T-helper 1 cell treated with Interleukin-12 subunit alpha and Interleukin-12 subunit beta and Interleukin-4 antibody, amounts not matched to agents 30 μg/mL and 1 μg/mL, for 36 hours (primary cell): ENCODE measurements around the gene MRPL42.
"Not testable (repeated sequence)": the region's sequence is repeated elsewhere in the genome, so short reads cannot be mapped to it uniquely, and the experiment has no call there.

Experiments
- H3K27ac Mint-ChIP-seq: one replicate; pipeline ENCODE4 v1.8.0; 2021; ENCODE audit warnings: mild to moderate bottlenecking, mixed read lengths
- H3K27me3 Mint-ChIP-seq: one replicate; pipeline ENCODE4 v1.8.0; 2021; ENCODE audit warnings: low read depth, mixed read lengths
- H3K36me3 Mint-ChIP-seq: one replicate; pipeline ENCODE4 v1.8.0; 2021; ENCODE audit warnings: low read depth, mixed read lengths
- H3K4me1 Mint-ChIP-seq: one replicate; pipeline ENCODE4 v1.8.0; 2021; ENCODE audit warnings: low read depth, mixed read lengths
- H3K4me3 Mint-ChIP-seq: one replicate; pipeline ENCODE4 v1.8.0; 2021; ENCODE audit warnings: mild to moderate bottlenecking, moderate library complexity, mixed read lengths
- H3K9me3 Mint-ChIP-seq: one replicate; pipeline ENCODE4 v1.8.0; 2021; ENCODE audit warnings: mixed read lengths

Gene MRPL42

DNA sequence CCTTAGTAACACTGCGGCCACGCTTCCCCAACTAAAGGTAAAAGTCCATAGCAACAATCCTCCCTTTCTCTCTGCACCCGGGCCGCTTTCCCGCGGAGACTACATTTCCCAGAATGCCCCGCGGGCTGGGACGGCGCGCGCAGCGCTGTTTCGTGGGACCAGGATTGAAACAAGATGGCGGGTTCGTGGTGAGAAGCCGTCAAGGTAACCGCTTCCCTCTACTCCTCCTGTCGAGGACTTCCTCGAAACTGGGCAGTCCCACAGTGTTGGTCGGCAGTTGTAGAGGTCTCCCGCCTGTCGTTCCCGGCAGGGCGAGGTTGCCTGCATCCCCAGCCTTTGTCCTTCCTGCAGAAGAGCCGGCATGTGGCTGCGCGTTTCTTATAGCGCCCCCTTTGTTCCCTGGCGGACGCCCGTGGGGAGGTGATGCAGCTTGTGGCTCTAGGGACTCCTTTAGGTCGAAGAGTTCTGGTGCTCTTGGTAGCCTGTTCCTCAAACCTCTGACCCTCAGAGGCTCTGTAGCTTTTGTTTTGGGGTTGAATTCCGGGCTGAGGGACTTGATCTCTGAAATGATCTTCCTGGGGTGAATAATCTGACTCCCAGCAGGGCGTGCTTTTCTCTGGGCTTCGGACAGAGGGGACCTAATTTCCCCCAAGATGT is at the start of gene MRPL42:
TSS of gene MRPL42 (plus strand) at position 164 of the 657 bp plus-strand sequence. CDS start 1,772 bp downstream, outside the sequence.
- peaks cover 15% of the 10 kb centered on the region for H3K36me3 Mint-ChIP-seq
- peak within 1 kb of the TSS; percentile 96 for H3K27ac Mint-ChIP-seq
- H3K9me3 Mint-ChIP-seq, result no peaks in the 10 kb centered on the region
- H3K4me3 Mint-ChIP-seq, result peak within 1 kb of the TSS; percentile 89
- no peaks in the 10 kb centered on the region for H3K27me3 Mint-ChIP-seq
- H3K4me1 Mint-ChIP-seq, result peaks cover 31% of the 10 kb centered on the region

DNA sequence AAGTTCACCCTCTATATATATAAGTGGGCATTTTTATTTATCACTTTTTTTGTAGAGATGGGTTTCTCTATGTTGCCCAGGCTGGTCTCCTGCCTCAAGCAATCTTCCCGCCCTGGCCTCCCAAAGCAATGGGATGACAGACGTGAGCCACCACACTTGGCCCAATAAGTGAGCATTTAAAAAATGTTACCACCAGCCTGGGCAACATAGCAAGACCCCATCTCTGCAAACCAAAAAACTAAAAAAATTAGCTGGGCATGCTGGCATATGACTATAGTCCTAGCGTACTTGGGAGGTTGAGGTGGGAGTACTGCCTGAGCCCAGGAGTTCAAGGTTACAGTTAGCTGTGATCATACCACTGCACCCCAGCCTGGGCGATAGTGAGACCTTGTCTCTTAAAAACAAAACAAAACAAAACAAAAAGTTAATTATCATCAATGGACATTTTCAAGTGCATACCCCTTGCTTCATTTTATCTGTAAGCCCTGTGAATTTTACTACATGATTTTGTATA is 49.3 kb upstream of the MRPL42 start:
- H3K36me3 Mint-ChIP-seq, result peaks cover 9% of the 10 kb centered on the region
- H3K4me1 Mint-ChIP-seq, result peaks cover 57% of the 10 kb centered on the region
- no peak overlapping the region for H3K4me3 Mint-ChIP-seq
- no peaks in the 10 kb centered on the region for H3K9me3 Mint-ChIP-seq
- H3K27me3 Mint-ChIP-seq, result no peaks in the 10 kb centered on the region
- no peak overlapping the region for H3K27ac Mint-ChIP-seq

DNA sequence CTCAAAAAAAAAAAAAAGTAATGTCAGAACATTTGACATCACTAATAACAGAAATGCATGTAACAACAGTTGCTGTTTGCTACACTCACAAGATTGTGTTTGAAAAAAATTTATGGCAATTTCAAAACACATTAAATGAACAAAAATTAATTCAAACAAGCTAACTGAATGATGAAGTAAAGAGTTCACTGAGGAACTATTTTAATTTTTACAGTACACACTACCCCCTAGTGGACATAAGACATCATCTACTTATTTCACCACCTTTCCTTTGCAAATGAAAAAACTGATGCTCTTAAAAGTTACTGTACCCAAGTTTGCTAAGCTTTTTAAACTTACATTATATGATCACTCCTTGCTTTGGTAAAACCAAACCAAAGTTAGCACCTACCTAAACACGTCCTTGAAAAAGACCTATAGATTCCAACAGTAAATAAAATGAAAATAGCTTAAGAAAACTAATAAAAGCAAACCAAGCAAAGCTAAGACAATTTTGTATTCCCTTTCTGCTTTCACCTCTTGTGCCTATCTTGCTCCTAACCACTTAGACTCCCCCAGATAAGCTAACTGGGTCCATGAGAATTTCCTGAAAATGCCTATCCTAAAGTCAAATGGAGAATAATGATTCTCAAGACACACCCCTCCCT is 47.8 kb upstream of the MRPL42 start:
- Mint-ChIP-seq H3K4me3 (no peak overlapping the region), H3K9me3 (no peaks in the 10 kb centered on the region), H3K4me1 (peaks cover 58% of the 10 kb centered on the region), H3K36me3 (peaks cover 2% of the 10 kb centered on the region), H3K27me3 (no peaks in the 10 kb centered on the region), H3K27ac (no peak overlapping the region)

DNA sequence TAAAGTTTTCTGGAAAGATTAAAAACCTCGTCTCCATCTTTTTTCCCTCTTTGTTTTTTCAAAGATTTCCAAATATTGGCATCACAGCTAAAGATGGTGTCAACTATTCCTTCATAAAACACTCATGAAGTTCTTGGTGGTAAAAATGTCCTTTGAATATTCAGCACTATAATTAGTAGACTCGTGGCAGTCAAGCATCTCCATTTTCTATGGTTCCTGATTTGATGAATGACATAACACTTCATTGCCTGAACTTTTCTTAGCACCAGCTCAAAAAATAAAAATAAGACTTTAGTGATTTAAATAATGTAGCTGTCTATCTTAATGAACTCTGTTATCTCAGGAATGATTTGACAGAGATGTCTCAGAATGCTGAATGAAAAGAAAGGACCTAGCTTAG is 45.3 kb upstream of the MRPL42 start:
- no peaks in the 10 kb centered on the region for H3K27me3 Mint-ChIP-seq
- no peak overlapping the region for H3K4me3 Mint-ChIP-seq
- H3K36me3 Mint-ChIP-seq, result no peaks in the 10 kb centered on the region
- H3K4me1 Mint-ChIP-seq, result peaks cover 58% of the 10 kb centered on the region
- H3K9me3 Mint-ChIP-seq, result no peaks in the 10 kb centered on the region
- no peak overlapping the region for H3K27ac Mint-ChIP-seq

DNA sequence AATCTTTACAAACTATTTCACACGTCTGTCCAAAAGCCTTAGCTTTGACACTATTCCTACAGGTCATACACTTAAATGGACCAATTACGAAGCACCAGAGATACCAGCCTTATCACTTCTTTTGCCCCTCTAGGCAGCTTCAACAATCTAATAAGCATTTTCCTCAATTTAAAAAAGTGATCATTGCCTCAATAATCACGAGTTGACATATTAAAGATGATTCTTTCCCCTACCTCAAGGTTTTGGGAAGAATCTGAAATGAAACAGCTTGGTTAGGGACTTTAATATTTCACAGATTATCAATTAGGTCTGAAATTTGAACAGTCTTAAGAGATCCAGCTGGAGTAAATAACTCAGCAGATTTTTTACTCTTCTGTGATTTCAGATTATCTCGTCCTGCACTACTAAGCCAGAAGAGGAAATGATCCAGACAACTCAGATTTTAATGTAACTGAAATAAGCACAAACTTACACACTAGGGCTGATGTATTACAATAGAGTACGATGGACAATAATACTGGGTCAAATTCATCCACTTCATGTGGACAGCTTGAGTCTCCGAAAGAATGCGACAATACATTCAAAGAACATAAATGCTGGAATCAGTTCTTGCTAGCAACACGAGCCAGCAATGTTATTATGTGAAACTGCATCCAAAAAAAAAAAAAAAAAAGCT is 41.4 kb upstream of the MRPL42 start:
- peaks cover 56% of the 10 kb centered on the region for H3K4me1 Mint-ChIP-seq
- H3K9me3 Mint-ChIP-seq, result no peaks in the 10 kb centered on the region
- no peak overlapping the region for H3K27ac Mint-ChIP-seq

DNA sequence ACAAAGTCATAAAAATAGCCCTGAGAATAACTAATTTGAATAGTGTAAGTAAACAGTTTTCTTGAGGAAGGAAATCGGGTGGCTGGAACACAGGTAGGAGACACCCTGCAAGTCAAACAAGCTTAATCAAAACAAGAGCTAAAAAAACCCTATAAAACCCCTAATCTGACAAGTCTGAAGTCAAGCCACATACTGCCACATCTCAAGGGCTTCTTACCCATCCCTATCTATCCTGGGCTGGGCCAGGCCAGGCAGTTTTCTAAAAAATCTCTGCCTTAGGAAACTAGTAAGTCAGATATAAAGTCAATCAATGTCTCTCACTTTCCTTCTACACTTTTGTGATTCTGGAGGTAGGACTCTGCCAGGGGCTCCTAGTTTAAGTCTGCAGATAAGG is 40.9 kb upstream of the MRPL42 start:
- no peak overlapping the region for H3K27ac Mint-ChIP-seq
- H3K36me3 Mint-ChIP-seq, result no peaks in the 10 kb centered on the region
- no peaks in the 10 kb centered on the region for H3K27me3 Mint-ChIP-seq
- no peak overlapping the region for H3K4me3 Mint-ChIP-seq
- peaks cover 56% of the 10 kb centered on the region for H3K4me1 Mint-ChIP-seq
- H3K9me3 Mint-ChIP-seq, result no peaks in the 10 kb centered on the region

More for the DNA sequence above, 41.4 kb upstream of the MRPL42 start:
- Mint-ChIP-seq H3K27me3 (no peaks in the 10 kb centered on the region), H3K4me3 (no peak overlapping the region), H3K36me3 (no peaks in the 10 kb centered on the region)

DNA sequence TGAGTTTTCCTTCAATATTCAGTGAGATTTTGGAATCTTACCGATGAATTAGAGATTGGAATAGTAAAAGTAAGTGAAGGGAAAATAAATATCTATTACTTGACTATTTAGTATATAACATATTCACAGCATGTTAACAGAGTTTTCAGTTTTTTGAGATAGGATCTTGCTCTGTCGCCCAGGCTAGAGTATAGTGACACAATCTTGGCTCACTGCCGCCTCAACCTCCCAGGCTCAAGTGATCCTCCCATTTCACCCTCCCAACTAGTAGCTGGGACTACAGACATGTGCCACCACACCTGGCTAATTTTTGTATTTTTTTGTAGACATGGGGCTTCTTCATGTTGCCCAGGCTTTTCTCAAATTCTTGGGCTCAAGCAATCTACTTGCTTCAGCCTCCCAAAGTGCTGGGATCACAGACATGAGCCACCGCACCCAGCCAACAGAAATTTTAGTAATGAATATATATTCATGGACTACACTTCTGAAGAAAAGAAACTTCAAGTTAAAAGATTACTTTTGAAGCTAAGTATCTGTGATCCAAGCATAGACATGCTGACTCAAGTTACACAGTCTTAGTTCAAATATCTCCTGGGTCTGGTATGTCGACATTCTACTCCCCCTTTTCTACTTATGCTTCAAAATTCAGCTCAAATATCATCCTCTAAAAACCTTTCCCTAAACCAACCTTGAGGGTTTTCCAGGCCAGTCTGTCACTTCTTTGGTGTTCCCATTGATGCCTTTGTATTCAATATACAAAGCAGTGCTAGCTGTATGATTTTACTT is 39.3 kb upstream of the MRPL42 start:
- no peak overlapping the region for H3K27ac Mint-ChIP-seq
- H3K36me3 Mint-ChIP-seq, result no peaks in the 10 kb centered on the region
- peaks cover 56% of the 10 kb centered on the region for H3K4me1 Mint-ChIP-seq
- no peaks in the 10 kb centered on the region for H3K9me3 Mint-ChIP-seq
- H3K27me3 Mint-ChIP-seq, result no peaks in the 10 kb centered on the region
- H3K4me3 Mint-ChIP-seq, result no peak overlapping the region

DNA sequence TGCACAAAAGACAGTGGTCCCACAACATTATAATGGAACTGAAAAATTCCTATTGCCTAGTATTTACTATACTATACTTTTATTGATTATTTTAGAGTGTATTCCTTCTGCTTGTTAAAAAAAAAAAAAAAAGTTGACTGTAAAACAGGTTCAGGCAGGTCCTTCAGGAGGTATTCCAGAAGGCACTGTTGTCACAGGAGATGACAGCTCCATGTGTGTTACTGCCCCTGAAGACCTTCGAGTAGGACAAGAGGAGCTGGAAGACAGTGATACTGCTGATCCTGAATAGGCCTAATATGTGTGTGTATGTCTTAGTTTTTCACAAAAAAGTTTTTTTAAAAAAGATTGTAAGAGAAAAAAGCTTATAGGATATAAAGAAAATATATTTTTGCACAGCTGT is 37.9 kb upstream of the MRPL42 start:
- Mint-ChIP-seq H3K4me3 (no peak overlapping the region), H3K9me3 (no peaks in the 10 kb centered on the region), H3K27me3 (no peaks in the 10 kb centered on the region), H3K4me1 (peaks cover 51% of the 10 kb centered on the region), H3K27ac (no peak overlapping the region), H3K36me3 (no peaks in the 10 kb centered on the region)

DNA sequence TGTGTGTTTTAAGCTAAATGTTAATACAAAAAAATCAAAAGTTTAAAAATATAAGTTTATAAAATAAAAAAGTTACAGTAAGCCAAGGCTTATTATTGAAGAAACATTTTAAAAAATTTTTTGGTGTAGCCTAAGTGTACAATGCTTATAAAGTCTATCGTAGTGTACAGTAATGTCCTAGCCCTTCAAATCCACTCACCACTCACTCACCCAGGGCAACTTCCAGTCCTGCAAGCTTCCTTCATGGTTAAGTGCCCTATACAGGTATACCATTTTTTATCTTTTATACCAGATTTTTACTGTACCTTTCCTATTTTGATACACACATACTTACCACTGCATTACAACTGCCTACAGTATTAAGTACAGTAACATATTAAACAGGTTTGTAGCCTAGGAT is 37.5 kb upstream of the MRPL42 start:
- no peaks in the 10 kb centered on the region for H3K36me3 Mint-ChIP-seq
- H3K9me3 Mint-ChIP-seq, result no peaks in the 10 kb centered on the region
- H3K4me3 Mint-ChIP-seq, result no peak overlapping the region
- H3K27ac Mint-ChIP-seq, result no peak overlapping the region
- H3K4me1 Mint-ChIP-seq, result peaks cover 48% of the 10 kb centered on the region
- H3K27me3 Mint-ChIP-seq, result no peaks in the 10 kb centered on the region

DNA sequence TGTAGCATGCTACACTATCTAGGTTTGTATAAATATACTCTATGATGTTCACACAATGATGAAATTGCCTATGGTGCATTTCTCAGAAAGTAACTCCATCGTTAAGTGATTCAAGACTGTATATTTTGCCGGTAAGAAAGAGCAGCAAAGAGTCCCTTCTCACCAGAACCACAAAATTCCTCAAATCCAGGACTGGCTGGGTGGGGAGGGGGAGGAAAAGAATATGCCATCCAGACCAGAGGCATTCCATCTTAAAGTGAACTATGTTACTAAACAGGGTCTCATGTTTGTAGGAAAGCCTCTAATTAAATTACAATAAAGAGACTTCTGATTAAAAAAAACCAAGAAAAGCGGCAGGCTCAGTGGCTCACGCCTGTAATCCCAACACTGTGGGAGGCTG is 37.0 kb upstream of the MRPL42 start:
- Mint-ChIP-seq H3K27ac (no peak overlapping the region), H3K4me1 (peaks cover 45% of the 10 kb centered on the region), H3K4me3 (no peak overlapping the region), H3K9me3 (no peaks in the 10 kb centered on the region), H3K27me3 (no peaks in the 10 kb centered on the region), H3K36me3 (no peaks in the 10 kb centered on the region)

DNA sequence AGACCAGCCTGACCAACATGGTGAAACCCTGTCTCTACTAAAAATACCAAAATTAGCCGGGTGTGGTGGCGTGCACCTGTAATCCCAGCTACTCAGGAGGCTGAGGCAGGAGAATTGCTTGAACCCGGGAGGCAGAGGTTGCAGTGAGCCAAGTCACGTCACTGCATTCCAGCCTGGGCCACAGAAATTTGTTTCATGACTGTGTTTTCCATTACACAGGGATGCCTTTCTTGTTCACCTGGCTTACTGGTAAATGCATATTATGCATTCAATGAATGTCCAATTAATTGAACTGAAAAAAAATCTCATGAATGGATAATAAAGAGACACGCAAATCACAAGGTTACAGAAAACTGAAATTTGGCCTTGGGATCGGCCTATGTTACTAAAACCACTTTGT is 35.3 kb upstream of the MRPL42 start:
- not testable (repeated sequence) for H3K27ac Mint-ChIP-seq, H3K4me3 Mint-ChIP-seq, H3K27me3 Mint-ChIP-seq, H3K9me3 Mint-ChIP-seq, H3K36me3 Mint-ChIP-seq
- peaks cover 39% of the 10 kb centered on the region for H3K4me1 Mint-ChIP-seq

DNA sequence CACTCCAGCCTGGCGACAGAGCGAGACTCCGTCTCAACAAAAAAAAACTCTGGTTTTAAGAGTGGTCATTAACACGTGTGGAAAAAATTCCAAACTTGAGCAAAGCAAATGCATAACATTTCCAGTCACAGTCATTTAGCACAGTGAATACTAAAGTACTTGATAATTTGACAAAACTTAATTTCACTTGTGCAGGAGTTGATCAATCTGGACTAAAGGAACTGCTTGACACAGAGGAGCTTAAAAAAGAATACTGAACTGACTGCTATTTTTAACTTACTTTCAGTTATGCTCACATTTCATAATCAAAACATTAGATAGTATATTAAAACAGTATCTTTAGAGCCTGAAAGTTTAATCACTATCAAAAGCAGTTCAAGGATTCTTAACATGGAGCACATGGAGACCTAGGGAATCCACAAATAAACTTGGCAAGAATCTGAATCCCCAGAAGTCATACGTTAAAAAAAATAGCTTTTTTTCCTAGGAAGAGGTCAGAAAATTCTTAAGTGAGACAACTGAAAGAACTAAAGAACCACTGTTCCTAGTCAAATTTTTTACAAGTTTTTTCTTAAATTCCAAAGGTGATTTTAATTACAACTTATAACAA is 33.0 kb upstream of the MRPL42 start:
- Mint-ChIP-seq H3K36me3 (peaks cover 7% of the 10 kb centered on the region), H3K9me3 (no peaks in the 10 kb centered on the region), H3K27me3 (no peaks in the 10 kb centered on the region), H3K4me3 (no peak overlapping the region), H3K4me1 (peaks cover 53% of the 10 kb centered on the region), H3K27ac (no peak overlapping the region)

DNA sequence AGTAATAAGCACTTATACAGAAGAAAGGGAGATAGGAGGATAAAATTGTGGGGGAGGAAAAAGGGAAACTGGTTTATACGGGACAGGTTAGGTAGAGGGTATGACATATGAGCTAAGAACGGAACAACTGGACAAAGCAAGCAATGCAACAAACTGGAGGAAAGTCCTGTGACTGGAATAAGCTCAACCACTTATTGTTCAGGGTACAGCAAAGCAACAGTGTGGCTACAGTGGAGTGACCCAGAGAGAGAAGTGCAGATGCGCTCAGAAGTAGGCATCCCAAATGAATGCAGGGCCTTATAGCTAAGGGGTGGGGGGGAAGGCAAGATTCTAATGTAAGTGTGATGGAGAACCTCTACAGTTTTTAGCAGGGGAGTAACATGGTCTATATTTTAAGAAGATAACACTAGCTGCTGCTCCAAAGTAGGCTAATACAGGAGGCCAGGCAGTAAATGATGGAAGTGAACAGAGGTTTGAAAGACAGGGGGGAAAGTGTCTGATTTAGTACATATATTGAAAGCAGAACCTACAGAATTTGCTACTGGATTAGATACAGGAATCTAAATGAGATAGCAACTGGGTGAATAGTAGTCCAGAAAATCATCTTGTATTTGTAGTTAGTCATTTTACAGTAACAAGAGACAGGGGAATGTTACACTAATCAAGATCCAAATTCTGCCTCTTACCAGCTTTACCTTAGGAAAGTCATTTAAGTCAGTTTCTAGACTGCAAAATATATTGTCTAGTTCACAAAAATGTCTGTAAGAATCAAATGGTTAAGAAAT is 28.9 kb upstream of the MRPL42 start:
- Mint-ChIP-seq H3K9me3 (no peaks in the 10 kb centered on the region), H3K27me3 (no peaks in the 10 kb centered on the region), H3K4me1 (peaks cover 57% of the 10 kb centered on the region), H3K27ac (peak overlapping the region; percentile 10), H3K4me3 (peak overlapping the region; percentile 49), H3K36me3 (peaks cover 18% of the 10 kb centered on the region)
